Choroid plexus epithelial cell (primary cell): ENCODE measurements around the gene FPGS.

Experiments used
- DNase-seq: peaks from one replicate; pipeline ENCODE4 v3.0.0-alpha.2; 2010; ENCODE audit warnings: low read depth
- H3K4me3 ChIP-seq: 2 replicates; pipeline ENCODE4 v1.5.1; 2011; ENCODE audit warnings: low read depth, mild to moderate bottlenecking, control low read depth, low read length, moderate library complexity
- CTCF ChIP-seq: conservative IDR thresholded peaks from 2 replicates; pipeline ENCODE4 v1.5.1; 2011; ENCODE audit warnings: low read depth, mild to moderate bottlenecking, control low read depth, inconsistent platforms, low read length, moderate library complexity

Gene FPGS

DNA sequence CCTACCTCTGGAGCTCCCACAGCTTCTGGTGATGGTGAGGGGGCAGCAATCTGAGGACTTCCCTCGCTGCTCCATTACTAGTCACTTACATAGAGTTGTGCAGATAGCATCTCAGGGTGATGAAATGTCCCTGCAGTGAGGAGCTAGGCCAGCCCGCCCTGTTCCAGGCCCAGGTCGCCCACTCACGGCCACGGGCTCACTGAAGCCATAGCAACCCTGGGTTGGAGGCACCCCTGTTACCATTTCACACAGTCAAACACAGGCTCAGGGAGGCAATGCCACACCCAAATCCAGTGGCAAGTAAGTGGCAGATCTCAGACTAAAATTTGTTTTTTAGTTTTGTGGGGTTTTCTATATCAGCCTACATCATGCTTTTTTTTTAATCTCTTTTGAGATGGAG, 43.8 kb upstream of the FPGS start:
- H3K4me3 ChIP-seq: no peak overlapping the region
- no peak for TF ChIP-seq CTCF
- no peak for DNase-seq

DNA sequence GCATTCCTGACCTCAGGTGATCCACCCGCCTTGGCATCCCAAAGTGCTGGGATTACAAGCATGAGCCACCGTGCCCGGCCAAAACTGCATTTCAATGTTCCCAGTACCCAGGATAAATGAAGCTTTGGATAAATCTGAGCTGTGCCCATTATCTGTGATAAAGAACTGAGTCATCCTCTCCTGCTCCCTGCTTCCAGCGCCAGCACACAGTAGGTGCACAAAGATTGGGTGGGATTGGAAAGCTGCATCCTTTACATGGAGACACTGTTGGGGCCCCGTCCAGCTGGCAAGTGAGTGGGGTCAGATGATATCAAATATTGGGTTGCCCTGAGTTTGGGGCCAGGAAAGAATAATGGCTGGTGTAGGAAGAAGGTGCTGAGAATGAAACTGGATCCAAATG, 41.6 kb upstream of the FPGS start:
- DNase-seq: no peak
- H3K4me3 ChIP-seq: no peak overlapping the region
- no peak for TF ChIP-seq CTCF

- no peak for TF ChIP-seq CTCF
- DNase-seq: no peak
- H3K4me3 ChIP-seq: no peak overlapping the region
Measured at GRCh38 chr9:127761491-127761956, 41.2 kb upstream of the FPGS start.

DNA sequence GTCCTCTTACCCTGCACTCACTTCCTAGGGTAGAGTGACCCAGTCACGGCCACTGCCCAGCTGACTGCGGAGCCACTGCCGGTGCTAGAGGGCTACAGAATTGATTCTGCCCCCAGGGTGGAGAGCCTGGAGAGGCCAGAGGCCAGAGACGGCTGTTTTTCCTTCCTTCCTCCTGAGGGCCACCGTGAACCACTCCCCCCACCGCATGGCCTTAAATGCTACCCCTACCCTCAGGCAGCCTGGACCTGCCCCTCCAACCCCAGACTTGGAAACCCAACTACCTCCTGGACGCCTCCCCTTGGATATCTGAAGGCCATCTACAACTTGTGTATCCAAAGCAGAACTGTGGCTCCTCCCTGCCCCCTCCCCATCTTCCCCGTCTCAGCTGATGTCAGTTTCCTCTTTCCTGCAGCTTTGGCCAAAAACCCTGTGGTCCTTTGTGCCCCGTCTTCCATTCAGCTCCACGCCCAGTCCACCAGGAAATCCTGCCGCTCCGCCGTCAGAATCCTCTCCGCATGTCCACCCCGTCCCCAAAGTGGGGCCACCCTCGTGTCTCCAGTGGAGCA, 40.5 kb upstream of the FPGS start:
- TF ChIP-seq CTCF: no peak
- H3K4me3 ChIP-seq: no peak overlapping the region

DNA sequence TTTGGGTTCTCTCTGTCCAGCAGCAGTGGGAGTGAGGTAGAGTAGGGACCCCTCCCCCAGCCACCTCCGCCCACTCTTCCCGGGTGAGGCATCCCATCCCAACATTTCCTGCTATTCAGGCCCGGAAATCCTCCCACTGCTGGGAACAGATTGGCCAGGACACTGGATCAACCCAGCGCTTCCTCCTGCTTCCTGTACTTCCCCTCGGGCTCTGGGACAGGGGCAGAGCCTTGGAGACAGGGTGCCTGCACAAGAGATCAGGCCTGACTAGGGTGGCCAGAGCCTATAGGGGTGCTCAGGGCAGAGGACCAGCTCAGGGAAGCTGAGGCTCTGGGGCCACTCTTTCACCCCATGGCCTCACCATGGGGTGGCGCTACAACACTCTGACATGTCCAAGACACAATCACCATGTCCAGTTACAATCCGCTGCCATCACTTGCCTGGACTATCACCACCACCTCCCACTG, 38.7 kb upstream of the FPGS start:
- no peak overlapping the region for H3K4me3 ChIP-seq
- peak; percentile 49 for TF ChIP-seq CTCF
- DNase-seq: peak; percentile 36

More for the DNA sequence above, 40.5 kb upstream of the FPGS start:
- no peak for DNase-seq

DNA sequence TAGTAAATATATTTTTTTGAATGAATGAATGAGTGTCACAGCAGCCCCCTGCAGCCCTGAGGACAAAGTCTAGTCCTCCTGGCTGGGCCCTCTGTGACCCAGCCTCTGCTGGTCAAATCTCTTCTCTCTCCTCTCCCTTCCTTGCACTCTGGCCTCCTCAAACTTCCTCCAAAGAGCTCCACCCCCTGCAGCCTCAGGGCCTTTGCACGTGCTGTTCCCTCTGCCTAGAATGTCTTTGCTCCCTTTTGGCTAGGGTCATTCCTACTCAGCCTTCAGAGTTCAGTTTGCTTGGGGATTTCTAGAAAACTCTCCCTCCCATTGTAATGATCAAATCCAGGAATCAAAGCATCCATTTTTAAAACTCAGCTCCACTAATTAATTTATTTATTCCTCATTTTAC, 37.3 kb upstream of the FPGS start:
- H3K4me3 ChIP-seq: no peak overlapping the region
- no peak for TF ChIP-seq CTCF
- DNase-seq: no peak

DNA sequence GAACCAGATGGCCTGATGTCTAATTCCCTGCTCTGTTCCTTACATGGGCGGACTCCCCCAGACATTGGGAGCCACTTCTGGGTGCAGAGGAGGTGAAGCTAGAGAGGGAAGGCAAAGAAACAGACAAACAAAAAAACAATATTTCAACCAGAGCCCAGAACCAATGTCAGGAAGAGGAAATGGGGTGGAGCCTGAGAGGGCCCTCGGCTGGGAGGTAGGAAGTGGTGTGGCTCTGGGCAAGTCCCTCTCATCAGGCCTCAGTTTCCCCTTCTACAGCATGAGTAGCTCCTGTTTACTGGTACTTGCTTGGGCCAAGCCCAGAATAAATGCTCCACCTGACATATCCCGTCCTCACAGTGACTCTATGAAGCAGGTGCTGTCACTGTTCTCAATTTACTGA, 35.3 kb upstream of the FPGS start:
- TF ChIP-seq CTCF: no peak
- no peak overlapping the region for H3K4me3 ChIP-seq
- DNase-seq: no peak
